NCI-H510A treated with DMSO at 0.1 percent for 48 hours (cell line): ENCODE measurements around the gene DMD.

ENCODE experiments used
- DNase-seq: peaks from one replicate; lab custom pipeline; 2025; lab: John Stamatoyannopoulos, UW

Gene DMD

DNA sequence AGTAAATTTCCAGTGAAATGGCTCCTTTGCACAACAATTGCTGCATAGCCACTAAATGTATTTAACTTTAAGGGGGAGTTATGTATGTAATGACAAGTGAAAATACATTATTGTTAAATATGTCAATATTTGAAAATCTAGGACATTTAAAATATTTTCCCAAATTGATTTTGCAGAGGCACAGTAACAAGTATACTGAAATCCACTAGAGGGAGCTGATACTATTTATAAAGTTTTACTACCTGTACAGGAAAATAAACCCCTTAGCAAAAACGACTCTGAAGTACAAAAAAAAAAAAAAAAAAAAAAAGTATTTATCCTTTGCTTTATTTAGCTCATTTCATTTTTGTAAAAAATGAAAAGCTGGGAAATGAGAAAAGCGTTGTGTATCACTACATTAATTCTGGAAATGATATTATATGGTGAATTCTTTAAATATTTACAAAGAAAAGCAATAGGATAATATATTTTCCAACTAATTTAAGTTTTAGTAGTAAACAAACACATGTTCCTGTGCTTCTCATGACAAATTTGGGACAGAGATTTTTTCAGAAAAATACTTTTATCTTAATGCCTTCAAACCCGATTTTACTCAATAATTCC is 727.7 kb downstream of the DMD start:
- DNase-seq, result peak; percentile 38

DNA sequence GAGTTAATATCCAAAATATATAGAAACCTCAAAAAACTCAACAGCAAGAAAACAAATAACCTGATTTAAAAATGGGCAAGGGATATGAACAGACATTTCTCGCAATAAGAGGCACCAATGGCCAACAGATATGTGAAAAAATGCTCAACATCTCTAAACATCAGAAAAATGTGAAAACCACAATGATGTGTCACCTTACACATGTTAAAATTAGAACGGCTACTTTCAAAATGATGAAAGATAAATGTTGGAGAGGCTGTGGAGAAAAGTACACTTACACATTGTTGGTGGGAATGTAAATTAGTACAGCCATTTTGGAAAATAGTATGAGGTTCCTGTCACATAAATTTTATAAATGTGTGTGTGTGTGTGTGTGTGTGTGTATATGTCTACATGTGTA is 731.3 kb downstream of the DMD start:
- no peak for DNase-seq

DNA sequence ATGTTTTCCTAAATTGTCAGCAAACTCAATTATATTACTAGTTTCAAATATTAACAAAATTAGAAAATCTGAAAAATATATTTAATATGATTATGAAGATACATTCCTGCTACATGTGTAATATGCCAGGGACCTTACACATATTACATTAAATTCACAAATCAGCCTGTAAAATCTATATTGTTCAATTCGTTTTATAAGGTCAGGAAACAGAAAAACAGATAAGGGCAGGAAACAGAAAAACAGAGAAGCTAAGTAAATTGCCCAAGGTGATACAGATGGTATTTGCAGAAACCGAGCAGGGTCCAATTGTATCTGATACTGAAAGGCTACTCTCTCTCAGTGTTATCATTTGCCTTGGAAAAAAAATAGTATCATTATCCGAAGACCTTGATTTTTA is 739.0 kb downstream of the DMD start:
- DNase-seq, result no peak

DNA sequence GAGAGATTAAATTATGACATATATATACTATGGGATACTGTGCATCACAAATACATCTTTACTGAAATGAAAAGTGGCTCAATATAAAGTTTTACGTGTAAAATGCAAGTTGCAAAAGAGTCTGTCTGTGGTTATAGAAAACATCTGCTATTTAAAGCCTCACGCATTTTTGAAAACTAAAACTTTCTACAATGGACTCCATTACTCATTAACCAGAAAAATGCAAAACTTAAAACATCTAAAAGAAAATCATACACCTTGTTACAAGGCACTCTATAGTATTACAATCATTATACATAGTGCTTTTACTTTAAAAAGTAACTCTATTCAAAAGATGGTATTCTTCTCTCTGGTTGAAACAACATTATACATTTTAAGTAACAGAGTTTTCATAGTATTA is 755.6 kb downstream of the DMD start:
- DNase-seq, result no peak

DNA sequence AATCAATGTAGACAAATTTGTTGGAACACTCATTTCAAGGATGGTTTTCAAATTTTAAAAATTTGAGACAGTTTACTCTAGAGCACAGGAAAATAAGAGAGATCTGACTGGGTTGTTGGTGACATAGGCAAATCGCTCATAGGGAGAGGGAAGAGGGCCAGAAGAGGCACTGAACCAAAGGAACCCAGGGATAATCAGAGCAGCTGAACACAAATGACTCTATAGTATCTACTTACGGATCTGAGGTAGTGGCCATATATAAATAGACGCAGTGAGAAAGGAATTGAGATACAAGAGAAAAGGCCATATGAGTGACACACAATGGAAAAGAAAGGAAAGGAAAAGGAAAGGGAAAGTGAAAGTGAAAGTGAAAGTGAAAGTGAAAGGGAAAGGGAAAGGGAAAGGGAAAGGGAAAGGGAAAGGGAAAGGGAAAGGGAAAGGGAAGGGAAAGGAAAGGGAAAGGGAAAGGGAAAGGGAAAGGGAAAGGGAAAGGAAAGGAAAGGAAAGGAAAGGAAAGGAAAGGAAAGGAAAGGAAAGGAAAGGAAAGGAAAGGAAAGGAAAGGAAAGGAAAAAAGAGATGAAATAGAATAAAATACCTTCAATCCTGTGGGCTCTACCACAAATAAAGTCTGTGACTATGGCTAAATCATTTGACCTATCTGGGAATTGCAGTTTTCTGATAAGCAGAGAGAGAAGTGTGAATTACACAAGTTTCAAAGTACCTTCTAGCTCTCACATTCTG is 759.2 kb downstream of the DMD start:
- DNase-seq, result no peak

DNA sequence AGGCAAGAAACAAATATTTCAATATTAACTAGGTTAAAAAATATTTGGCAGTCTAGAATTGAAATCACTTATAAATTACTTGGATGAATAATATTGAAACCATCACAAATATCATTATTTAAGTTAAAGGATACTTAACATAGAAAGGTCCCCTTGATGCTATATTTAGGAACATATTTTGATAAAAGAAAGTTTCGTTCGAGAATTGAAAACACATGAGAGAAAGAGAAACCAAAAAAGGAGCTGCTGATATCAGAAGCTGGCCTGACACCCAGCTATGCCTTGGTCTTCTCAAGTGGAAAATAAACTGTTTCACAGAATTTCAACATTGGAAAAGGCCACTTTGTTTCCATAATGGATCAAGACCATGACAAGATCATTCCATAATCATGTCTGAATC is 762.4 kb downstream of the DMD start:
- DNase-seq, result no peak

DNA sequence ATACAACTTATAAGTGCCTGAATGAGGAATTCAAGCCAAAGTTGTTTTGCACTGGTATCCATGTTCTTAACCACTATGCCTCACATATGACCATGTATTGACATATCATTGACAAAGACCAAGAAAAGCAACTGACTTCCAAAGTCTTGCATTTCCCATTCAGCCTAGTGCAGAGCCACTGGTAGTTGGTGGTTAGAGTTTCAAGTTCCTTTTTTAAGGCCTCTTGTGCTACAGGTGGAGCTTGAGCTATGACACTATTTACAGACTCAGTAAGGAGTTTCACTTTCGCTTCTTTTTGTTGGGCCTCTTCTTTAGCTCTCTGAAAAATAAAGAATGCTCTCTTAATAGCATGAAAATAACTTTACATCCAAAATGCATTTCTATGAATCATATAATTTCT is 763.0 kb downstream of the DMD start:
- DNase-seq, result peak; percentile 4

DNA sequence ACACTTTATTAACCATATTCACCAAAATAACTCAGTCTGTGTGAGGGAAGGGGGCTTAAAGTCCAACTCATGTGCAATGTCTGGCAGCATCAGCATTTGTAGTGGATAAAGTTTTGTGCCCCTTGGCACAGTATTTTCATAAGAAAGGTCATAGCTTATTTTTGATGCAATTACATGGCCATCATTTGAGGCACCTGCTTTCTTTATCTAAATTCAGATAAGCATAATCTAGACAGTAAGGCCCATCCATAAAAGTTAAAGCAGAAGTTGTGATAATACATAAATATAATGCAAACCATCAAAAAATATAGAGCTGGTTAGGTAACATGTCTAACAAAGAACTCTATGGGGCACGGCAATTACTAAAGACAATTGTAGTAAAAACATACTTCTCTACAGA is 763.7 kb downstream of the DMD start:
- DNase-seq, result no peak

DNA sequence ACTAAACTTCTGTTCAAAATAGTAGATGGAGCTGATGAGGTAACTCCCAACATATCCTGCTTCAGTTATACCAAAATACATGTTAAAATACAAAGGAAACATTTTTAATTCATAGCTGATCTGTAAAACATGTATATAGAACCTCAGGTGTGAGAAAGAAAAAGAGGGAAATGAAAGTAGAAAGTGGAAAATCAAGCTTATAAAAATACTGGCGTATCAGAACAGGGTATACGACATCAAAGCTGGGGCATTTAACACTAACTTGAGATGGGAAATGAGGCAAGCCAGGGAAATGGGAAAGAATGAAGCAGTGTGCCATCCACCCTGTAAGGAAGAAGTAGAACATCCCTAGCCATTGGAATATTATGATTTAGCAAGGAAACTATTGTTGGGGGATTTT is 767.5 kb downstream of the DMD start:
- no peak for DNase-seq

DNA sequence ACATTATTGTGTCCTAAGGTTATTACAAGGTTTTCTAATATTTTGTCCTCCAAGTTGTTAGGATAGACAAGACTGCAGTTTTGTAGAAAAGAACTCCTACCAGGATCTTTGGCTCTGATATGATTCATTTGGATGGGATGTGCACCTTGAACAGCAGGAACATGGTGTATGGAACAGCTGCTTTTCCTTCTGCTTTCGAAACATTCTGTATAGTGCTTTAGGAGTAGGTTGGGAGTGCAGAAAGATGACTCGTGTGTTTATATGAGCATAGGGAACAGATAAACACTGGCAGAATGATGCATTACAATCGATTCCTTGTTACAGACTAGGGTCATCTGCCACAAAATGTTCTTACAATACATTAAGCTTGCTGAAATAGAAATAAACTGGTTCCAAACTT is 790.1 kb downstream of the DMD start:
- DNase-seq, result no peak

DNA sequence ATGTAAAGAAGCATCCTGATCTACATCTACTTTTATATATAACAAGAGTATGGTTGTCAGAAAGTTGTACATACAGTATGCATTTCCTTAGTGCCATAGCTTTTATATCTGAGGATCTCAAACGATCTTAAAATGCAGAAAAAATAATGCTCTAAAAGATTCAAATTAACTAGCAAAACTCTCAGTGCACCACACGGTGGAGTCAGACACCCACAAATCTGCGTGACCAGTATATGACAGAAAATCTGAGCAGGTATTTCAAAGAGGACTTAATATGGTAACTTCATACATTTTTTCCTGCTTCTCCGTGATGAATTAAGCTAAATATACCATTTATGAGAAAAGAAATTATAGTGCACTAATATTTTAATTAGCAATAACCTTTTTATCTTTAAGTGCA is 803.0 kb downstream of the DMD start:
- no peak for DNase-seq

DNA sequence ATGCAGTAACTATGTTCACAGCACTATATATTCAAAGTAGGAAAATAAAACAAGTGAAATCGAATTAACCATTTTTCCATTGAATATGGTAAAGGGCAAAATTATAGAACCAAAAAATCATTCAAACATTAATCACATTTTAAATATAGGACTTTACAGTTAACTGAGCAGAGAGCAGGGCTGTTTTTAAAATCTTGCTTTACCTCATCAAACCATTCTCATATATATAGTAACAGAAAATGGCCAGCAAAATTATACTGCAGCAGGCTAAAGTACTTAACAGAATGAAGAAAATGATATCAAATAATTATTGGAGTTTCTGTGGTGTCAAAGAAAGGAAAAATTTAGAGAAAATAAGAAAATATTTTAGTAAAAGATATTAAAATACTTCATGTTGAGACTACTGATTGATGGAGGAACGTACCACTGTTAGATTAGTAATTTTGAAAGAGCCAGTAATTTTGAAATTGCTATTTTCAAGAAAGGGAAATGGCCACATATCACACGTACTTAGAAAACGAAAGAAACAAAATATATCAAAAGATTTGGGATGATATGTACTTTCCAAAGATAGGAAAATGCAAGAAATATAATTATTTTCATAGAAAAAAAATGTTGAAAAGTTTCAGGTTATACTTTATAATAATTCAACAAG is 813.7 kb downstream of the DMD start:
- DNase-seq, result no peak

DNA sequence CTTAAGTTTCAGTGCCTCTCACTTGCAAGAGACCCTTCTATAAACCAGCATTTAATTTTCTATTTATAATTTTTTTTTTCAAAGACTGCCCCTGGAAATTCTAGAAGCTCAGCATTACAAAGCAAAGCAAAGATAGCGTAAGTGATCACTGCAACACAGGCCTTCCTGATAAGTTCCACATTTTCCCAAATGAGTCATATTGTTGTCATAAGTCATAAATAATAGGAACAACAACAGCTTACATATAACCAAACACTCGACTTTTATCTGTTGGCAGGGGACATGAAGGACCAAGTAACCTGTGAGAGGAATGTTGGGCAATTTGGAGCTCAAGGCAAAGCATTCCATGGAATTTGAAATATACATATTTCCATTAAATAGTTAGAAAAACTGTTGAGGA is 815.5 kb downstream of the DMD start:
- no peak for DNase-seq

DNA sequence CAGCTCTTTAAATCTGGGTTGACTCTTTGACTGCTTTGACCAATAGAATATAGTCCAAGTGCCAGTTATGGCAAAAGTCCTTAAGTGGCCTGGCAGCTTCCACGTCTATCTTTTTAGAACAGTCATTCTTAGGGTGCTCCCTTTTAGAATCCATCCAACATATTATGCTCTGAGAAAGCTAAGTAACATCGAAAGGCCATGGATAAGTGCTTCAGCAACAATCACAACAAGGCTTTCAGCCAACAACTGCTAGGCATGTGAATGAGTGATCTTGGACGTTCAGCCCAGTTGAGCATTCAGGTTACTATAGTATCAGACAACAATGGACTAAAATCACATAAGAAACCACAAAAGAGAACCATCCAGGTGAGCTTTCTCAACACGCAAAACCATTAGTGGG is 818.7 kb downstream of the DMD start:
- DNase-seq, result no peak

DNA sequence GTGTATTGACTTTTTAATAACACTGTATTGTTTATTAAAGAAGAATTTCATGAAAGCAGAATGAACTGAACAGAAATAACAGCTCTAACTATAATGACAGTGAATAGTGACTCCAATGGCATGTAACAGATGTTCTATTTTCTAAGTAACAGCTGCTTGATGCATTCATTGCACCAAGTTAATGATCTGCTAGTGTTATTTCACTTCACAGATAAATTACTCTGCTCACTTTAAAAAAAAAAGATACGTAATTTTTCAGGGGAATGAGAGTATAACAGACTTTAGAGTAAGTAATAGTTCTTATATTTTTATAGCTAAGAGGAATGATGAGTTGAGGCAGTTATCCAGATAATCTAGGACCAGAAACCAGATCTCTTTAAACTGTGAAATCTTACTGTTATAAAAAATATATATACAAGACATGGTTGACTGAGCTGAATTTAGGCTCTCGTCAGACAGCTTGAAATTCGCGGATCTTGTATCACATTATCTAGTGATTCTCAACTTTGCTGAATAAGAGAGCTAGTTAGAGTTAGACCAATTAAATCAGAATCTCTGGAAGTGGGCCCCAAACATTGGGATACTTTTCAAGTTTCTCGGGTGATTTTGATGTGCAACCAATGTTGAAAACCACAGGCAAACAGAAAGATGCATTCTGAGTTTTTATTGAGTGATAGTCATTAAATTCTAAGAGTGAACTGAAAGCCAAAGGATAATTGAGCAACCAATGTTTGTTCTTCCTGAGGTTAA is 840.7 kb downstream of the DMD start:
- no peak for DNase-seq

DNA sequence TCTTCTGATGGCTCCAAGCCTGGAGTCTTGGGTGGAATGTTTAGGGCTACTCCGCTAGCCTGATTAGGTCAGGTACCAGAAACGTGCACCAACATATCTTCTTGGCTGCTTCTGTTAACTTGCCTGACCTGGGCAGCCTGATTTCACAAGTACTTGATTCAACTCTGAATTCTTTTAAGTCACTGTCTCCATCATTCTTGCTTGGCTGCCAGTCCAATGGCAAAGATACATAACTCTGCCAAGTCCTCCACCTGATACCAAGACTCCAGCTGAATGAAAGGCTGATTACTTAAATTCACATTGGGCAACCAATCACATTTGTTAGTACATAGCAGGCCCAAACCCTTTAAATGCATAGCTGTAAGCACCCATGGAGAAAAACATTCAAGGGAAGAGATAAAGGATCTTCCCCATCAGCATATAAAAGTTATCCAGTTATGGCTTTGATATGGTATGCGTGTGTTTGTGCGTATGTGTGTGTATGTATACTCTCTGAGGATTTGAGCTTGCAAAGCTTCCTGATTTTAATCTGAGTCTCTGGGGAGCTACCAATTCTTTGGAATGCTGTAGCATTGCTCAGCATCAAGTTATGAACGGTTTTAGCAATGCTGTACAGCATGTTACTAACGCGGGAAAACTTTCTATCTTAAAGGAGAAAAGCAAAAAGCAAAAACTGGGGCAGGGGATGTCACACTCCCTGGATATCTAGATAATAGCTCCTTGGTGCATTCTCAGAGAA is 917.2 kb downstream of the DMD start:
- DNase-seq, result no peak

DNA sequence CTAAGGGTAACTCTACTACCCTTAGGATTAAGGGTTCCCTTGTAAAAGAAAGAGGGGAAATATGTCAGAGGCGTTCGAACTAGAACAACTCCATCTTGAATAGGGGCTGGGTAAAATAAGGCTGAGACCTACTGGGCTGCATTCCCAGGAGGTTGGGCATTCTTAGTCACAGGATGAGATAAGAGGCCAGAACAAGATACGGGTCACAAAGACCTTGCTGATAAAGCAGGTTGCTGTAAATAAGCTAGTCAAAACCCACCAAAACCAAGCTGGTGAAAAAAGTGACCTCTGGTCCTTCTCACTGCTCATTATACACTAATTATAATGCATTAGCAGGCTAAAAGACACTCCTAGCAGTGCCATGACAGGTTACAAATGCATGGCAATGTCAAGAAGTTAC is 922.0 kb downstream of the DMD start:
- DNase-seq, result no peak

DNA sequence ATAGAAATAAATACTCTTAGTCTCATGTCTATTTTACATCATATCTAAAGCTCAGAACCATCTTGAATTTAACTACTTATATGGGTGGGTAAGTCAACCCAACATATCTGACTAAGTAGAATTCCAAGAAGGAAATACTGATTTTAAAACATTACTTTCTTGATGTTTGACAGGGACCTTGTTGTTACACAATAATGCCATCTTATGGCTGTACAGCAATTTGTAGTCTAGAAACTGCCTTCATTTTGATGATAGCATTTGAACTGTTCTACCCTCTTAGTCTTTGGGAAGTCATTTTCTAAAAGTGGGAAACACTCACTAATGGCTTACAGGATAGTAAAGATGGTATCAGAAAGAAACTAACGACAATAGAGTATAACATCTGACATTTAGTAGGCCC is 929.5 kb downstream of the DMD start:
- no peak for DNase-seq

DNA sequence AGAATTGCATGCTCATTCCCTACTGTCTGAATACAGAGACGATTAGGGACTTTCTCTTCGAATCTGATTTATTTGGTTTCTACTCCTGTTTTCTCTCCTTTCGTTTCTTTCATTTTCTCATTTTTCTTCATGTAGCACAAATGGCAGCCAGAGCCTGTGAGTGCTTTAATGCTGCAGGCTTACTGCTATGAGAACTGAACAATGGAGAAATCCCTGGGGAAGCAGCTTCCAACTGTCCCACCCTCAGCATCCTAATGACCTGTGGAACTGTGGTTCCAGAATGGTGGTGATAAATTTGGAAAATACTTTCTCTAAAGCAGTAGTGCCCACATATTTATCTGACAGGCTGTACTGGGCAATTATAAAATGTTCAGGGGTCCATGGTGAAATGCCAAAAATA is 930.4 kb downstream of the DMD start:
- no peak for DNase-seq

DNA sequence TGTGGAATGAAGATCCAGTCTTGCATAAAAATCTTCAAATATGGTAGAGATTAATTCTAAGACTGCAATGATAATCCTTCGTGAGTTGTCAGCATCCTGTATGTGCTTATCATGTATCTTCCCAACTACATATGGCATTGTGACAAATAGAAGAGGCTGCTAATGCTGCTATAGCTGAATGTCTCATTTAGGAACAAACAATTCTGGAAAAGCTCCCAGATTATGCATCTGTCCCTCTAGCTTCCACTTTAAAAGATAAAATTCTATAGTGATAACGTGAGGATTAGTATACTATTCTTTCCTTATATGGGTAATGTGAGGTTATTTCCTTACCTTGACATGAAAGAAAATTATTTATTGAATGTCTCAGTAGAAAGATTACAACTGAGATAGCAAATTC is 930.9 kb downstream of the DMD start:
- DNase-seq, result no peak

DNA sequence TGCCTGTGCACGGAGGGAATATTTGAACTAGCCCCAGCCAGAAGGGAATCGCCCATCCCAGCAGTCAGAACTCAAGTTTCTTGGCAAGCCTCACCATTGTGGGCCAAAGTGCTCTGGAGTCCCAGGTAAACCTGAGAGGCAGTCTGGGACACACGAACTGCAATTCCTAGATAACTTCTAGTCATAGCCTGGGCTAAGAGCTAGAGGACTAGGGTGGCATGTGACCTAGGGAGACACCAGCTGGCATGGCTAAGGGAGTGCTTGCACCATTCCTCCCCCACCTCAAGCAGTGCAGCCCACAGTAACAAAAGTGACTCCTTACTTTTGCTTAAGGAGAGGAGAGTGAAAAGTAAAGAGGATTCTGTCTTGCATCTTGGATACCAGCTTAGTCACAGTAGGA is 935.2 kb downstream of the DMD start:
- DNase-seq, result no peak

DNA sequence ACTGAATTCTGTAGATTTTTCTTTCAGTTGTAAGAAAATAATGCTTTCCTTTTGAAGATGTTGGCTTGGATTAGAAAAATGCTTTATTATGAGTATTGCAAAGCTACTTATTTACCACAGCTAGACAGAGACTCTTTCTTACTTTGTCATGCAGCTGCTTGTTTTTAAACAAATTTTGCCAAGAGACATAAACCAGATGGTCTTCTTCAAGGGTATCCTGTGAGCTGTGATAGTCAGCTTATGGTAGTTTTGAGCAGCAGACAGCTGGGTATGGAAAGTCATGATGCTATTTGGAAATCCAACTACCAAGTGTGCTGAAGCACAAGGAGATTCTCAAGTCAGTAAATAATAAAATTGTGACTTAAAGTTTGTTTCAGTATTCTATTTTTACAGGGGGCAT is 941.5 kb downstream of the DMD start:
- DNase-seq, result no peak
